Endodermal cell (in vitro differentiated cells): Measurements from ENCODE around the gene ELL. TPM values are rescaled to one million over a fixed set of nuclear protein-coding genes. Genes with fewer than 3 reads are reported as not detected.

Experiments
- DNase-seq: peaks from one replicate; pipeline ENCODE4 v3.0.0-alpha.2; 2017
- H3K27ac ChIP-seq: 2 replicates; pipeline ENCODE4 v1.5.1; 2013; ENCODE audit warnings: mild to moderate bottlenecking, low read depth, low read length, moderate library complexity
- H3K27me3 ChIP-seq: 2 replicates; pipeline ENCODE4 v1.6.1; 2013; ENCODE audit warnings: mild to moderate bottlenecking, low read length, moderate library complexity; ENCODE audit not compliant: insufficient read depth, control insufficient read depth, poor library complexity, severe bottlenecking
- H3K36me3 ChIP-seq: 2 replicates; pipeline ENCODE4 v1.7.0; 2013; ENCODE audit warnings: mild to moderate bottlenecking, low read length, moderate library complexity; ENCODE audit not compliant: control insufficient read depth, insufficient read depth
- H3K4me1 ChIP-seq: one replicate; pipeline ENCODE4 v1.7.0; 2013; ENCODE audit warnings: low read length; ENCODE audit not compliant: control insufficient read depth, insufficient read depth
- H3K4me3 ChIP-seq: 2 replicates; pipeline ENCODE4 v1.5.1; 2013; ENCODE audit warnings: mild to moderate bottlenecking, low read length, moderate library complexity
- H3K9ac ChIP-seq: 2 replicates; pipeline ENCODE4 v1.6.1; 2013; ENCODE audit warnings: mild to moderate bottlenecking, low read length, moderate library complexity; ENCODE audit not compliant: poor library complexity, severe bottlenecking; ENCODE audit errors: extremely low read depth
- H3K9me3 ChIP-seq: 2 replicates; pipeline ENCODE4 v1.6.1; 2013; ENCODE audit warnings: mild to moderate bottlenecking, low read length, moderate library complexity; ENCODE audit not compliant: control insufficient read depth
- H3K27ac Mint-ChIP-seq: 2 replicates; pipeline ENCODE4 v1.8.0; 2020; ENCODE audit warnings: mixed read lengths
- H3K27me3 Mint-ChIP-seq: 2 replicates; pipeline ENCODE4 v1.8.0; 2021; ENCODE audit warnings: mild to moderate bottlenecking, mixed read lengths; ENCODE audit not compliant: insufficient read depth
- H3K36me3 Mint-ChIP-seq: 2 replicates; pipeline ENCODE4 v1.8.0; 2020; ENCODE audit warnings: low read depth, mixed read lengths
- H3K4me1 Mint-ChIP-seq: 2 replicates; pipeline ENCODE4 v1.8.0; 2020; ENCODE audit warnings: mixed read lengths
- H3K4me3 Mint-ChIP-seq: 2 replicates; pipeline ENCODE4 v1.8.0; 2020; ENCODE audit warnings: mild to moderate bottlenecking, moderate library complexity, mixed read lengths
- H3K9me3 Mint-ChIP-seq: 2 replicates; pipeline ENCODE4 v1.8.0; 2020; ENCODE audit warnings: mild to moderate bottlenecking, mixed read lengths
- CTCF ChIP-seq: fragments of 200-600 bp; sonication (generic); conservative IDR thresholded peaks from 2 replicates; pipeline ENCODE4 v1.5.0; 2021; ENCODE audit warnings: antibody characterized with exemption, mild to moderate bottlenecking
- WGBS, 2 experiments: methylation state at CpG; one replicate each; pipeline versions ENCODE4 v1.1.5 to v1.1.7; 2013; ENCODE audit warnings: missing lambda C conversion rate in 2 of 2, mixed read lengths in 1 of 2; ENCODE audit not compliant: insufficient coverage in 1 of 2, insufficient read length in 1 of 2; 5-methylcytosine and 5-hydroxymethylcytosine counted together
- long read RNA-seq, 4 experiments: library from polyadenylated mRNA in 2 of 4; library from RNA in 1 of 4; library from capped mRNA in 1 of 4; stranded (forward) in 3 of 4; unstranded in 1 of 4; transcript quantifications; one replicate each; pipeline ENCODE4 v2.0.0, GENCODE V29; 2020 to 2021; ENCODE audit warnings: inconsistent platforms in 1 of 4
- polyA plus RNA-seq, 2 experiments: library from polyadenylated mRNA; stranded (reverse); fragments of 50-300 nt; gene quantifications; one replicate each; pipeline ENCODE4 v1.2.3, GENCODE V29; 2013
- total RNA-seq, 2 donors: library from RNA; stranded (reverse); fragmentation: NEBNext Ultra II Directional in 1 of 2; extraction: Animal tissue kit (Norgen Biotek cat#: 25700) in 1 of 2; gene quantifications; 2 replicates in 1 of 2; 3 replicates in 1 of 2; pipeline ENCODE4 v1.2.1, GENCODE V29; 2021

The ELL gene
- total RNA-seq = 10 to 100 TPM; 10.9 to 15.4 TPM
- polyA plus RNA-seq (2013, experiment 1 of 2) = 7.1 TPM
- 6.6 TPM for polyA plus RNA-seq (2013, experiment 2 of 2)
- long read RNA-seq, experiment 1, full-length matches to known transcripts = 2 of 9 reads
- long read RNA-seq, experiment 1, partial matches to known transcripts = 2 of 9 reads
- long read RNA-seq, experiment 1, other reads (novel, unspliced or antisense) = 5 of 9 reads
- long read RNA-seq, experiment 2, full-length matches to known transcripts = 33 of 37 reads
- long read RNA-seq, experiment 2, partial matches to known transcripts = 1 of 37 reads
- long read RNA-seq, experiment 2, other reads (novel, unspliced or antisense) = 3 of 37 reads
- long read RNA-seq, experiment 3, full-length matches to known transcripts = 64 of 76 reads
- long read RNA-seq, experiment 3, partial matches to known transcripts = 8 of 76 reads
- long read RNA-seq, experiment 3, other reads (novel, unspliced or antisense) = 4 of 76 reads
- long read RNA-seq, experiment 4, partial matches to known transcripts = 1 of 5 reads
- long read RNA-seq, experiment 4, other reads (novel, unspliced or antisense) = 1 of 5 reads

GRCh38 chr19:18521692-18522123 lies at the start of gene ELL:
ELL (minus strand) TSS chr19:18522070; CDS start chr19:18522055, 15 bp downstream.
- Histone ChIP-seq H3K4me3 (peak within 1 kb of the TSS; percentile 95), H3K4me1 (no peaks in the 10 kb centered on the region), H3K9ac (peak within 1 kb of the TSS; percentile 96), H3K9me3 (no peaks in the 10 kb centered on the region), H3K27ac (peak within 1 kb of the TSS; percentile 82), H3K36me3 (no peaks in the 10 kb centered on the region), H3K27me3 (no peaks in the 10 kb centered on the region)
- no peak for DNase-seq
- no peaks in the 10 kb centered on the region for H3K9me3 Mint-ChIP-seq
- 0% methylated on average over 25 to 52 of the region's 52 CpGs for WGBS, 2 experiments
- peak within 1 kb of the TSS; percentile 91 for H3K4me3 Mint-ChIP-seq
- no peaks in the 10 kb centered on the region for H3K36me3 Mint-ChIP-seq
- peak within 1 kb of the TSS; percentile 94 for H3K27ac Mint-ChIP-seq
- H3K27me3 Mint-ChIP-seq = peaks cover 1% of the 10 kb centered on the region
- TF ChIP-seq CTCF = no peak
- peaks cover 11% of the 10 kb centered on the region for H3K4me1 Mint-ChIP-seq

GRCh38 chr19:18568367-18568766 lies 46.5 kb upstream of the ELL start:
- Mint-ChIP-seq H3K27ac (no peak overlapping the region), H3K9me3 (peaks cover 2% of the 10 kb centered on the region), H3K4me3 (no peak overlapping the region), H3K4me1 (peaks cover 10% of the 10 kb centered on the region), H3K27me3 (no peaks in the 10 kb centered on the region), H3K36me3 (peaks cover 59% of the 10 kb centered on the region)
- H3K4me1 ChIP-seq = peaks cover 6% of the 10 kb centered on the region
- no peak overlapping the region for H3K4me3 ChIP-seq
- 92 to 97% methylated on average over 13 to 15 of the region's 15 CpGs for WGBS, 2 experiments
- TF ChIP-seq CTCF = no peak
- H3K9ac ChIP-seq = no peak overlapping the region
- no peaks in the 10 kb centered on the region for H3K9me3 ChIP-seq
- H3K27me3 ChIP-seq = no peaks in the 10 kb centered on the region
- no peak overlapping the region for H3K27ac ChIP-seq
- H3K36me3 ChIP-seq = peaks cover 63% of the 10 kb centered on the region
- no peak for DNase-seq

GRCh38 chr19:18566953-18567352 lies 45.1 kb upstream of the ELL start:
- H3K4me1 Mint-ChIP-seq = no peaks in the 10 kb centered on the region
- Histone ChIP-seq H3K9me3 (no peaks in the 10 kb centered on the region), H3K36me3 (peaks cover 62% of the 10 kb centered on the region), H3K4me3 (no peak overlapping the region), H3K27ac (no peak overlapping the region), H3K27me3 (no peaks in the 10 kb centered on the region), H3K9ac (no peak overlapping the region), H3K4me1 (no peaks in the 10 kb centered on the region)
- peaks cover 54% of the 10 kb centered on the region for H3K36me3 Mint-ChIP-seq
- no peak overlapping the region for H3K4me3 Mint-ChIP-seq
- WGBS, 2 experiments = 83 to 96% methylated on average over 1 to 8 of the region's 8 CpGs
- TF ChIP-seq CTCF = no peak
- DNase-seq = no peak
- peaks cover 2% of the 10 kb centered on the region for H3K9me3 Mint-ChIP-seq
- H3K27ac Mint-ChIP-seq = no peak overlapping the region
- H3K27me3 Mint-ChIP-seq = no peaks in the 10 kb centered on the region
